GM18867 (cell line): Measurements from ENCODE around the gene DCTD.

Source experiments
- ATAC-seq: cut with Tn5 transposase; IDR thresholded peaks from one replicate; pipeline ENCODE4 v1.9.1; 2021; ENCODE audit warnings: mild to moderate bottlenecking, moderate library complexity; ENCODE audit not compliant: unreplicated experiment

The DCTD gene

DNA sequence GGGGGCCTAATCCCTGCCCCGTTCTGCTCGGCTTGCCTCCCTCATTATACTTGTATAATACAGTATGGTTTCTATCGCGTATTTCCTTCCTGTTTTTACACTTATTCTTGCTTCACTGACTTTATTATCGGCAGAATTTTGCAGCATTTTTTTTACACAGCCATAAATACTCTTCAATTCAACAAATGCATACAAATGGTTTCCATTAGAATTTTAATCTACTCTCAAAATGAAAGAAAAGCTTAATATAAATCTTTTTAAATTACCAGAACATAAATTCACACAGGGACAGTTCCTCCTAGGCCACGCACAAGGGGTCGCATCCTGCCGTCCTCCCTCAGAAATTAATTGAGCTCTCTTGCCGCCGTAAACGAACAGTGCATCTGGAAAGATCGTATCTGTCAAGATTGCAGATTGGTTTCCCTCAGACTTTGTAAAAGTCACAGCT is 42.9 kb downstream of the DCTD start:
- ATAC-seq = no peak

DNA sequence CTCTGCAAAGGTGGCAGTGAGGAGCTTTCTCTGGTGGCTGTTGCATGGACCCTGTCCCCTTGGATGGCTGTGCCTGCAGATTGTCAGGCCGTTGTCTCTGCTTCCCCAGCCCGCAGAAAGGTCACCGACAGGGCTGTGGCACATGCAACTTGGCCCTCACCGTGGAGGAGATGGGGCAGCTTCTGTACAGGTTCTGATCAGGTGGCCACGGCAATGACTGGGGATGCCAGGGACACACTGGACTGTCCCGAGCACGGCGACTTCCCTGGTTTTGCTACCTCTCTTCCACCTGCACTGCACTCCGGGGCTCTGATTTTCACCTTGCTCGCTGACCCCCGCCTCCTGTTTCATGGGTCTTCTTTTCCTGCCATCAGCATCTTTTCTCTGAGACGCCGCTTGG is 43.5 kb downstream of the DCTD start:
- no peak for ATAC-seq

DNA sequence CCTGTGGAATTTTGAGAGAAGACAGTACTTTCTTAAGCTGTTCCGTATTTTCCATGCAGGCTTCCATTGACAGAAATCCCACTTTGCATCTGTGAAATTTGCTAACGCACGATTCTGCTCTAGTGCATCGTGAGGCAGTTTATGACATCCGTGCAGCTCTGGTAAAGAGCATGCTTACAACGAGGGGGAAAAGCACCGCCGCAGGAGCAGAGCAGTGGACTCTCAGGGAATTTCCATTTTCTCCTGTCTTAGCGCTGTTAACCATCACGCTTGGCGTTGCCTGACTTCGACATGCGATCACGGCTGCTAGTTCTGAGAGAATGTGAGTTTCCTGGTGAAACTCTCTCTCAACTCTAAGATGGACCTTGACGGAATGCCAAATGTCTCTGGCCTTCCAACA is 43.9 kb downstream of the DCTD start:
- ATAC-seq = no peak

DNA sequence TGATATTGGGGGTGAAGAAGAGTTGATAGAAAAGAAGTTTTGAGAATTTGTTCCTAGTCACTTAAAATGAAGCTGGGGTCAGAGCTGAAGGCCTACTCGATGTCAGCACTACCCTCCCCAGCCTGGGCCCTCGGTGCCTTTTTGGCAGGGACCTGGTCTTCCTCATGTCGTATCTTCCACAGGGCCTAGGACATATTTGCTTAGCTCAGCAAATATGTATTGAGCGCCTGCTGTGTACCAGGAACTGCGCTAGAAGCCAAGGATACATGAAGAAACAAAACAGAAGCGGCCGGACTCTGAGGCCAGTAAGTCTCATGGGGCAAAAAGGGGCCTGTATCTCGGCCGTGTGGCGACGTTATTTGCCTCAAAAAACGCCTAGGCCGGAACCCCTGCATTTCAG is 44.3 kb downstream of the DCTD start:
- ATAC-seq = no peak

DNA sequence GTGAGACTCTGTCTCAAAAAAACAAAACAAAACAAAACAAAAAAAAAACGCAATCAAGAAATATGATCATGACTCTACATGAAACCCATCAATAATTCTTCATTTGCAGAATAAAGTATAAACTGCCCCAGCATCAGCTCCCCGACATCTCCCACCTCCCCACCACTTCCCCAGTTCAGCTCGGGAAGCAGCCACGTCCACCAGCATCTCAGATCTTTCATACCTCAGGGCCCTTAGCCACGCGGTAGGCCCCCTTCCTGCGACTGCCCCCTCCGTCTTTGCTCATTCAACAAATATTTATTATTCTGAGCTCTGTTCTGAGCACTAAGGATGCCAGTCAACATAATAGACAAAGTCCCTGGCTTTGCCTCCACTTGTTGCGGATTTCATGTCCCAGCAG is 45.6 kb downstream of the DCTD start:
- ATAC-seq = no peak

DNA sequence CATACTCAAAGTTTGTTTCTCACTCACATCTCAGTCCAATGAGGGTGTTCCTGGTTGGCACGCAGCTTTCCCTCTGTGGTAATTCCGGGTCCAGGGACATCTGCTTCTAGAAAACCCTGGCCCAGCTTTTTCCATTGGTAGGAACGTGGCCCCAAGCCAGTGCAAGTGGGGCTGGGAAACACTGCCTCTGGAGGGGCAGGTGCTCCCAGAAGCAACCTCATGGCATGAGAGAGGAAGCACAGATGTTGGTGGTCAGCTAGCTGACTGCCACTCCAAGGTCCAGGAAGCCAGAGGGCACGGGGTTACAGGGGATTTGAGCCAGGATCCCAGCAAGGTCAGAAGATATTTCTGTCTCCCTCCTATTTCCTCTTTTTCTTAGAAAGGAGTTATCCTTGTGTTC is 47.5 kb downstream of the DCTD start:
- no peak for ATAC-seq

DNA sequence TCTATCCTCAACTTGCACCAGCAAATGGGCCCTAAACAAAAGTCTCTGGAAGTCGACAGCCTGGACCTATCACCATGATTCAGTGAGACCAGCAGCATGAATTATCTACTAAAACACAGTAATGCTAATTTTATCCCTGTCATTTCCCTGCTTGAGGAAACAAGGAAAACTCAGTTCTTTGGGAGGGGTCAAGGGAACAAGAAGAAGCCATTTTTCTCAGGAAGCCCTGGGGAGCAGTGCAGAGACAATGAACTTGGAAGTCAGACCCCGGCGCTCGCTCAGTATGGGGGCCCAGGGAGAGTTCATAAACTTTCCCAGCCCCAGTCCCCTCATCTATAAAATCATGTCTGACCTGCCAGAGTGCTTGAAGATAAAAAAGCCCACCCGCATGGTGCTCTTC is 50.4 kb downstream of the DCTD start:
- ATAC-seq = no peak

DNA sequence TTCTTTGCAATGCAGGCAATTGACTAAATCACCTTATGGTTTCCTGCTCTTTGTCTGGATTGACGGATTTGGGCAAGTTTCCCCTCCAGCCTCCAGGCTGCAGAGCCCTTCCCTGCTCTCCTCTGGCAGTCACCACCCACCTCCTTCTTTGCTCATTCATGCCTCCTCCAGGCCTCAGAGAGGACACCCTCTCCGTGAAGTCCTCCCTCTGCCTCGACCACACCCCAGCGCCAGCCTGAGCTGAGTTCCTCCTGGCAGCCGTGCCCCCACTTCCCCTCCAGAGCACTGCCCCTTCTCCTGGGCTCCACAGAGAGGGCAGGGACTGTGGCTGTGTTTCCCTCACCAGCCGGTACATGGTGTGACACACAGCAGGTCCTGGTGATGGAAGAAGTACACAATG is 53.7 kb downstream of the DCTD start:
- ATAC-seq = no peak

DNA sequence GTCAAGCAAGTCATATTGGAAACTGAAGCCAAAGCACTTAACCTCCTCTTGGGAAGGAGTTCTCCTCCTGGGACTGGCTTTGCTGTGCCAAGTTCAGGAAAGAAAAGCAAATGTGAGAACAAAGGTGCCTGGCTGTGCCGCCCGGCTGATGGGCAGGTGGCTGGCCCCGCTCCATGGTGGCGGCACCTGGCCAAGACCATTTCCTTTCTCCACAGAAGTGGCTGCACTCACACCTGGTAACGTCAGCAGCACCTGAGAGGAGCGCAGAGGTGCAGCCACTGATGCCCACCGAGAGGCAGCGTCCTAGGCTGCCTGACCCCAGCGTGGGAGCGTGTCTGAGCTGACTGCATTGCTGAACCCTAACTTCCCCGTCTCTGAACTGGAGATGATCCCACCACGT is 54.3 kb downstream of the DCTD start:
- ATAC-seq = no peak

DNA sequence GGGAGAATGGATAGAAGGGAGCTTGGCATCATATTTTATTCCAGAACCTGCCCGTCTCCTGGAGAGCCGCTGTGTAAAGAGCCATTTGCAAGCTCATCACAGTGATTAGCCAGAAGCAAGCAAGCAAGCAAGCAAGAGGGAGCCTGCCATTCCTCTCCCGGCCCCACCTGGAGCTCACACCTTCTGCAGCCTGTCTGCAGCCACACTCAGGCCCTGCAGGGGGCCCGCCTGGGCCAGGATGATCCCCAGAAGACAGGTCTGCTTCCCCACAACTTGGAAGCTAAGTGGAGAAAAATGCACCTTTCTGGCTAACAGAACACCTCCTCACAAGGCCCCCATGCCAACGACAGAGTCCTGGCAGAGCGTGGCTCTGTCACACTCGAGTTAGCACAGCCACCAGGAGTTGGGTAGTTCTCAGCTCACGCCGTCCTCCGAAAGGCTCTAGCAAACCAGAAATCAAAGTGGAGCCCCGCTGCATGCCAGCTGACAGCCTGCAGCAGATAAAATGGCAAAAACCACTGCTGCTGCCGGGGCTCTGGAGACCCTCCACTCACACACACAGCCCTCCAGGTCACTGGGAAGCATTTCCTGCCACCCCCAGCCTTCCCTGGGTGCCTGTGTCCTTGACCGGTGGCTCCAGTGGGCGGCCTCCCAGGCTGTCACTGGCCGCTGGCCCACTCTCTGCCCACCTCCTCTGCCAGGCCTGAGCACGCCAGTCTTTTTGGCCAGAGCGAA is 54.9 kb downstream of the DCTD start:
- no peak for ATAC-seq

DNA sequence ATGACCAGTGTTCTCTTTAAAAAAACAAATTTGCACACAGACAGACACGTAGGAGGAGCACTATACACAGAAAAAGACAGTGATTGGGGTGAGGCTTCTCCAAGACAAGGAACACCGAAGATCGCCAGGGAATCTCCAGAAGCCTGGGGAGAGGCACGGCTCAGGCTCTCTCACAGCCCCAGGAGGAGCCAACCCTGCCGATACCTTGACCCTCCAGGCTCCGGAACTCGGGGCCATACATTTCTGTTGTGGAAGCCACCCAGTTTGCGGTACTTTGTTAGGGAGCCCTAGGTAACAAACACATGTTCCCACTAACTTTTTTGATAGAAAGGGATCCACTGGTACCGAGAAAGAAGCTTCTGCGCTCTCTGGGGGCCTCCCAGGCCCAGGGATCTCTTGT is 55.8 kb downstream of the DCTD start:
- no peak for ATAC-seq

DNA sequence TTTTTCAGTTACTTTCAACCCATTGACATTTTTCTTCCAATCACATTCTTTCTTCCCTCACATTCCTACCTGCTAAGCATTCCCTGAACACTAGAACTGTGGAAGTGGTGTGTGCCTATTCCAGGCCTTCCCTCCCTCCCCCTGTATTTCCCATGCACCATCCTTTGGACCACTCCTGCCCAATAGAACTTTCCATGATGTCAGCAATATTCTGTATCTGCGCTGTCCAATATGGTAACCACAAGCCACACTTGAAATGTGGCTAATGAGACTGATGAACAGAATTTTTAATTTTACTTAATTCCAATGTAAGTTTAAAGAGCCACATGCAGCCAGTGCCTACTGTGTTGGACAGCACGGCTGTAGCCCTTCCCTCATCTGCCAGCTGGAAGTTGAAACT is 57.5 kb downstream of the DCTD start:
- ATAC-seq = no peak

DNA sequence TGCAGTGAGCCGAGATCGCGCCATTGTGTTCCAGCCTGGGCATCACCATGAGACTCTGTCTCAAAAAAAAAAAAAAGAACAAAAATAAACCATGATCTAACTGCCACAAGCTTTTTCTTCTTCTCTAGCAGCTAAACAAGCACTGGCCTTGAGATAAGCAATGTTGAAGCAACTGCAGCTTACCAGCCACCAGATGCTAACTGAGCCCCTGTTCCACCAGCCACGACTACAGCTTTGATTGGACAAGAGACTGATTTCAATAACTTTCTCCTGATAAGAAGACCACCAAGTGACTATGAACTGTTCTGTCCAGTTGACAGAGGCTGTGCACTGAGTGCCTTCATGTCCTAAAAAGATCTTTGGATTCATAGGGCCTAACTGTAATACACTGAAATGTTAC is 58.5 kb downstream of the DCTD start:
- no peak for ATAC-seq

DNA sequence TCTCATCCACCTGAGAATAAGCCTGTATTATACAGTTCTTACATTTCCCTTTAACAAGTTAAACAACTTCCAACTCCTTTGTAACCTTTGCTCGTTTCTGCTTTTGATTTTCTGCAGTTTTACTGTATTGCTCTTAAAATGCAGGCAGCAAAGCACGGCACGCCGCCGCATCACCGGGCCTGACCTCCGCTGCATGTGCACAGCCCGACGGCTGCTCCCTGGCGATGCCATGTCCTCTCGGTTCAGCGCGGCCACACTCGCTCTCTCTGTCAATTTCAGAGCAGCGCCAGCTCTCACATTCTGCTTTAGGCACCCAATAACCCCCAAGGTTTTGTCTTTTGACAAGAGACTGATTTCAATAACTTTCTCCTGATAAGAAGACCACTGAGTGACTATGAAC is 60.3 kb downstream of the DCTD start:
- no peak for ATAC-seq

DNA sequence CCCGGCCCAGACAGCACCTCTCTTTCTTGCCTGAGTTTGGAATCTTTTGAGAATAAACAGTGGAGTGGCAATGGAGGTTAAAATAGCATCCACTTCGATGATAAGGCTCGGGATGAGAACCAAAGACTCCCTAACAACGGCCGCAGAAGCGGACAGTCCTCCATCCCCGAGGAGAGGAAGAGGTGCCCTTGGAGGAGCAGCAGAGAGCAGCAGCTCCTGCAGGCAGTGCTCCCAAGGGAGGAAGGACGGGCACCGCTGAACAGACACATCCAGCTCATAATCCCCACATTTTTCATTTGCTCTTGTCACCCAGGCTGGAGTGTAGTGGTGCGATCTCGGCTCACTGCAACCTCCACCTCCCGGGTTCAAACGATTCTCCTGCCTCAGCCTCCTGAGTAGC is 61.3 kb downstream of the DCTD start:
- no peak for ATAC-seq

DNA sequence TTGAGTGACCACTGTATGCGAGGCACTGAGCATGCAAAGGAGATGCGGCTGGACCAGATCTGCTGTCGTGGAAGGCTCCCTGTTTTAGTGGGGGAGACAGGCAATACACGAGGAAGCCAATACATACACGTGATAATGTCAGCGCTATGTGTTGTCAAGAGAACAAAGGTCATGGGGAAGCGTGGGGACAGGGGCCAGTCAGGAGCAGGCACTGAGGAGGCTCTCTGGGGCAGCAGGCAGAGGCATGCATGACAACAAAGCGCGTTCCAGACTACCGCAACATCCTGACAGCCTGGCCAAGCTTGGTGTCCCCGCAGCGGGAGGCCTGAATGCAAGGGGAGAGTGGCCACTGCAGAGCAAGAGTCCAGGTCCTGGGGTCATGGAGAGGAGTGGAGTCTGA is 61.9 kb downstream of the DCTD start:
- ATAC-seq = no peak

DNA sequence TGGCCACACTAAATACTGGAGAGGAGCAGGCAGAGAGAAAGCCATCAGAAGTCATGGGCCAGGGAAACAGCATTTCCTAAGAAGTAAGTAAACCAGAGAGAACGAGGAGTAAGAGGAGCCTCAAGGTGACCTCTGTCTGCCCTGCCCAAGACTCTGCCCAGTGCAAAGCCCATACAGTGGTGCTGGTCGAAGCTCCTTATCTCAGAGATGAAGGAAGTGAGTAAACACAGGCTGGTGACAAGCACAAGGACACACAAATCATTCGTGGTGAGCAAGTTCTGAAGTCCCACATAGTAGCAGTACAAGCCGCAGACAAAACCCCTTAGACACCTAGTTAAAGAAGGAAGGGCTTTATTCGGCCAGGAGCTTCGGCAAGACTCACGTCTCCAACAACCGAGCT is 62.7 kb downstream of the DCTD start:
- ATAC-seq = no peak

DNA sequence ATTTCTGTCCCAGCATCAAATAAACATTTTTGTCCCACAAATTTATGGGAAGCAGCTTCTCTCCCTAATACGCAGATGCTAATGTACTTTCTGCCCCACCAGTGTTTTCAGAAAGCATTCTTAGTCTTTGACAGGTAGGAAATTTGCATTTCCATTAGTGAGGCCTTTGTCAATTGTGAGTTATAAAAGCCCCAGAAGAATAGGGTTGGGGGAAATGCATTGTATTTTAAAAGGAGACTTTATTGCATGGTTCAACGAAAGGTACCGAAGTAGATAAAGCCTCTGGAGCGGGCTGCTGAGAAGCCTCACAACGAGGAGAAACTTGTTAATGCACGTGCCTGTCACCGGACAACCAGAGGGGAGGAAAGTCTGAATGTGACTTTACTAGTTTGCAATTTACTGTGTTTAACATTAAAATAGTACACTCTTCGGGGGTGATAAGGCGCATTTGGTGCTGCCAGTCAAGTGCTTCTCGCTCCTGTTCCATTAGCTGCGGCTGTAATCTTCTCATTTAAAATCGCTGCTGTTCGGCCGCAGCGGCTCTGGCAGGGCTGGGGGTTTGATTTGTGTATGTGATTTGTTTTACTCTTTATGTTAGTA is 63.4 kb downstream of the DCTD start:
- no peak for ATAC-seq

DNA sequence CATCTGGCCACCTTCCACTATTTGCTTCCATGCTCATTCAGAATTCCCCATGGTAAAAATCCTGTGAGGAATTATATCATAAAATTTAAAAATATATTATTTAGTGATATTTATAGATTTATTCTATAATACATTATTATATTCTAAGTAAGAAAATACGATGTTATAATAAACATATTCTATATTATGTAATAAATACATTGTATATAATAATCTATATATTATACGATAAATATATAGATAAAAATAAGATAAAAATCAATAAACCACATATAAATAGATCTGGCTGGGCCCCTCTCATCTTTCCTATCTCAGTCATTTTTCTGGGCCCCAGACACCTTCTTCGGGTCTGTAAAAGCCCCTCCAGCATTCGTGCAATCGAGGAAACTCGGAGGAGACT is 68.5 kb downstream of the DCTD start:
- ATAC-seq = no peak

DNA sequence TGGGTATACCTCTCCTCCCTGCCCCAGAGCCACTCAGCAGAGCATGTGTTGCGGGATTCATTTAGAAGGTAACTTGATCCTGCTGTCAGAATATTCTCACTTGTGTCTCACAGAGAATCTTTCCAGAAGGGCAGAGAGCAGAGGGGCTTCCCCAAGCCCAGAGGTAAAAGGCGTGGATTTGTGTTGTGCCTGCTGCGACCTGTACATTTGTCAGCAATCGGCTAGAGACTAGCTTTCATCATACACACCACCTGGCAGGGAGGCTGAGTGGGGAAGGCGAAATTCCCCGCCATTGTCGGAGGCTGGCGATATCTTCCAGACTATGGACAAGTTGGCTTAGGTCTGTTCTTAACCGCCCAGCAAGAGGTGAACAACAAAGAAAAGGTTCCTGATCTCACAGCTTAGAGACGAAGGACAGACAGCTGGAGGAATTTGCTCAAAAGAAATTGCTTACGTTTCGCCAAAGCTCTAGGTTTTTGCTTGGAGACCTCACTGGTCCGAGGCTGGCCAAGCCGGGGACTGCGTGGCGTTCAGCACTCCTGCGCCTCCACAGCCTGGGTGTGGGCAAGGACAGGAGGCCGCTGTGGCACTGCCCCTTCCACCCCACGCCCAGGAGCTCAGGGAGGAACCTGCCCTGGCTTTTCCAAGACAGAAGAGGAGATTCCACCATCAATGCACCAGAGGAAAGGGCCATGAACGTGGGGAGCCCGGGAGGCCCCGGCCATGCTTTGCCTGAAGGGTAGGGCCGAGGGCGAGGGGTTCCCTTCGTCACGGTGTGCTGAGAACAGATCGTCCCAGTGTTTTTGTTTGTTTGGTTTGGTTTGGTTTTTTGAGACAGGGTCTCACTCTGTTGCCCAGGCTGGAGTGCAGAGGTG is 69.4 kb downstream of the DCTD start:
- no peak for ATAC-seq

DNA sequence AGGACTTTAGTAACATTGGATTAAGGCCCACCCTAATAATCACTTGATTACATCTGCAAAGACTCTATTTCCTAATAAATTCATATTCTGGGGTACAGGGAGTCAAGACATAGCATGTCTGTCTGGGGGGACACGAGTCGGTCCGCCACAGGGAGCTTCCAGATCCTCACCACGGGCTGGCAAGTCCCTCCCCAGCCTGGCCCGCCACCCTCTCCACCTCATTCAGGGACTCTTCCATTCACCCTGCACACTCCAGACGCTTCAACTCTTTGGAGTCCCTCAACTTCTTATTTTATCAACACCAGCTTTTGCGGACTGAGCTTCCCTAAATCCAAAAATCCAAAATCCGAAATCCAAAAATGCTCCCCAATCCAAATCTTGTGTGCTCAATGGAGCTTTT is 71.2 kb downstream of the DCTD start:
- ATAC-seq = no peak

DNA sequence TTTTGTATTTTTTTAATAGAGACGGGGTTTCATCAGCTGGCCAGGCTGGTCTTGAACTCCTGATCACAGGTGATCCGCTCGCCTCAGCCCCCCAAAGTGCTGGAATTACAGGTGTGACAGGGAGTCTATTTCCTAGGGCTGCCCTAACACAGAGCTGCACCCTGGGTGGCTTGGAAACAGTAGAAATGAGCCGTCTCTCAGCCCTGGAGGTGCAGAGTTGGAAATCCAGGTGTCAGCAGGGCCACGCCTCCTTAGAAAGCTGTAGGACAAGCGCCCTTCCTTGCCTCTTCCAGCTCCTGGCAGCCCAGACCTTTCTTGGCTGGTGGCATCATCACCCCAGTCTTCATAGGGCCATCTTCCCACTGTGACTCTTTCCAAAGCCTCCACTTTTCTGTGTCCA is 71.6 kb downstream of the DCTD start:
- ATAC-seq = no peak
